Iris pigment epithelial cell (primary cell): Measurements from ENCODE around the gene HDAC7.
"Not testable (repeated sequence)": the region's sequence is repeated elsewhere in the genome, so short reads cannot be mapped to it uniquely, and the experiment has no call there.

Source experiments
- DNase-seq: peaks from one replicate; pipeline ENCODE4 v3.0.0-alpha.2; 2011; ENCODE audit warnings: low read depth

Gene HDAC7

GRCh38 chr12:47828976-47829482 is 9.3 kb upstream of the HDAC7 start:
- DNase-seq: peak; percentile 70

GRCh38 chr12:47828008-47828975 is 8.6 kb upstream of the HDAC7 start:
- no peak for DNase-seq

GRCh38 chr12:47825173-47825639 is 5.5 kb upstream of the HDAC7 start:
- DNase-seq: no peak

GRCh38 chr12:47824635-47825034 is 4.9 kb upstream of the HDAC7 start:
- DNase-seq: no peak

- no peak for DNase-seq
Observed at GRCh38 chr12:47824198-47824597, 4.5 kb upstream of the HDAC7 start.

GRCh38 chr12:47823422-47824086 is 3.9 kb upstream of the HDAC7 start:
- DNase-seq: peak; percentile 76

GRCh38 chr12:47822863-47823262 is 3.2 kb upstream of the HDAC7 start:
- DNase-seq: no peak

- no peak for DNase-seq
Observed at GRCh38 chr12:47822401-47822800, 2.7 kb upstream of the HDAC7 start.

- no peak for DNase-seq
Observed at GRCh38 chr12:47821346-47821706, 1.6 kb upstream of the HDAC7 start.

- DNase-seq: peak; percentile 97
Observed at GRCh38 chr12:47820631-47821345, 1.1 kb upstream of the HDAC7 start.

- no peak for DNase-seq
Observed at GRCh38 chr12:47819138-47819895, 386 bp downstream of the HDAC7 start.

- DNase-seq: no peak
Observed at GRCh38 chr12:47818467-47819137, 1.1 kb downstream of the HDAC7 start.

GRCh38 chr12:47818007-47818376 is 1.7 kb downstream of the HDAC7 start:
- no peak for DNase-seq

GRCh38 chr12:47817272-47818006 is 2.3 kb downstream of the HDAC7 start:
- DNase-seq: no peak

GRCh38 chr12:47816403-47817271 is 3.1 kb downstream of the HDAC7 start:
- no peak for DNase-seq

- DNase-seq: not testable (repeated sequence)
Observed at GRCh38 chr12:47815447-47815846, 4.3 kb downstream of the HDAC7 start.

- DNase-seq: no peak
Observed at GRCh38 chr12:47814539-47815170, 5.0 kb downstream of the HDAC7 start.

GRCh38 chr12:47813511-47814196 is 6.0 kb downstream of the HDAC7 start:
- DNase-seq: no peak
